ENCODE measurements around the gene COMMD2.
A peak's percentile ranks its signal among the peaks of the same experiment; 100 is the strongest.

COMMD2 gene

DNA sequence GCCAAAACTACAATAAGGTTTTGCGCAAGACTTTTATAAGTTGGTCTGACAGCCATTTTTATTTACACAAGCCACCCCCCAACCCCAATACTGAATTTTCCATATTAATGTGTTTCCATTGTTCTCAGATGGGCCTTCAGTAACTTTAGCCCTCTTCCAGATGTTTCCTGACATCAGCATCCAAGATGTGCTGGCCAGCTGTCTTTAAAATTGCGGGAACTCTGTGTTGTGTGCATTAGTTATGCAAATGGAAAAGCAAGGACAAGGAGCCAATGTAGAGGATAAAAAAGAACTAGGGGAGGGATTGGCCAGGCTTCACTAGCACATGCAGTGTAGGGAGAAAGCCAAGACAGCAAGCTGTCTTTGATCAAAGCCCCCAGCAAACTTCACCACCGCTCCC, 45.4 kb downstream of the COMMD2 start:
- Histone ChIP-seq H3K36me3 (replicated peaks) (no peaks in the 10 kb centered on the region), H3K27me3 (ENCODE audit: low read depth) (no peaks in the 10 kb centered on the region), H3K4me3 (no peak overlapping the region), H3K9me3 (no peaks in the 10 kb centered on the region), H3K4me1 (peaks cover 11% of the 10 kb centered on the region)
- in situ Hi-C loops (cut with MboI; ENCODE audit: low sequenced_read_pairs): no loop called here
- peak; percentile 29 to 33 for DNase-seq (ENCODE audit: low spot score in 2 of 2)

DNA sequence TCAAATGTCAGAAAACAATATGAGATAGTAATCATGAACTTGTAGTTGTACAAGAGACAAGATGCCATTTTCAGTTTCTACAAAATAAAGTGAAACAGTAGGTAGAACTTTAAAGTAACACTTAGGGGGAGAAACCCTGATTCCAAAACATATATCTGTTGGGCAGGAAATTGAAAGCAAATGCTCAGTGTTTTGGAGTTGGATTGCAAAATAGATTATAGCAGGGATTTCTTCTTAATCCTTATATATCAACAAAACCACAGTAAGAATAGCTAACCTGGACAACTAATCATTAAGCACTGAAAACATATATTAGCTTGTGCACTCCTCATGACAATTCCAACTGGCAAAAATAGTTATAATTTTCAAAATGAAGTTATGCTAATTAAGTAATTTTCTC, 46.9 kb downstream of the COMMD2 start:
- Histone ChIP-seq H3K27me3 (ENCODE audit: low read depth) (no peaks in the 10 kb centered on the region), H3K4me3 (no peak overlapping the region), H3K9me3 (no peaks in the 10 kb centered on the region), H3K4me1 (peaks cover 11% of the 10 kb centered on the region), H3K36me3 (replicated peaks) (no peaks in the 10 kb centered on the region)
- DNase-seq (ENCODE audit: low spot score in 2 of 2): no peak
- in situ Hi-C loops (cut with MboI; ENCODE audit: low sequenced_read_pairs): no loop called here

DNA sequence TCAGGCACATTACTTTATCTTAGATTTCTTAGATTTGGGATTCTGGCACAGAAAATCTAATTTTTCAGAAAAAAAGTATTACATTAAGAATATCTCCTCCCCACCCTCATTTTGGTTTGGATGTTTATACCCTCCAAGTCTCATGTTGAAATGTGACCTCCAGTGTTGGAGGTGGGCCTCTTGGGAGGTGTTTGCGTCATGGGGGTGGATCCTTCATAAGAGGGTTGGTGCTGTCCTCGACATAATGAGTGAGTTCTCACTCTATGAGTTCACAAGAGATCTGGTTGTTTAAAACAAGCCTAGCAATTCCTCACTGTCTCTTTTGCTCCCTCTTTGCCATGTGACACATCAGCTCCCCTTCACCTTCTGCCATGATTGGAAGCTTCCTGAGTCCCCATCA, 48.8 kb downstream of the COMMD2 start:
- Histone ChIP-seq H3K9me3 (peaks cover 6% of the 10 kb centered on the region), H3K36me3 (replicated peaks) (no peaks in the 10 kb centered on the region), H3K4me1 (peaks cover 11% of the 10 kb centered on the region), H3K27me3 (ENCODE audit: low read depth) (no peaks in the 10 kb centered on the region), H3K4me3 (no peak overlapping the region)
- in situ Hi-C loops (cut with MboI; ENCODE audit: low sequenced_read_pairs): no loop called here
- DNase-seq (ENCODE audit: low spot score in 2 of 2): no peak

DNA sequence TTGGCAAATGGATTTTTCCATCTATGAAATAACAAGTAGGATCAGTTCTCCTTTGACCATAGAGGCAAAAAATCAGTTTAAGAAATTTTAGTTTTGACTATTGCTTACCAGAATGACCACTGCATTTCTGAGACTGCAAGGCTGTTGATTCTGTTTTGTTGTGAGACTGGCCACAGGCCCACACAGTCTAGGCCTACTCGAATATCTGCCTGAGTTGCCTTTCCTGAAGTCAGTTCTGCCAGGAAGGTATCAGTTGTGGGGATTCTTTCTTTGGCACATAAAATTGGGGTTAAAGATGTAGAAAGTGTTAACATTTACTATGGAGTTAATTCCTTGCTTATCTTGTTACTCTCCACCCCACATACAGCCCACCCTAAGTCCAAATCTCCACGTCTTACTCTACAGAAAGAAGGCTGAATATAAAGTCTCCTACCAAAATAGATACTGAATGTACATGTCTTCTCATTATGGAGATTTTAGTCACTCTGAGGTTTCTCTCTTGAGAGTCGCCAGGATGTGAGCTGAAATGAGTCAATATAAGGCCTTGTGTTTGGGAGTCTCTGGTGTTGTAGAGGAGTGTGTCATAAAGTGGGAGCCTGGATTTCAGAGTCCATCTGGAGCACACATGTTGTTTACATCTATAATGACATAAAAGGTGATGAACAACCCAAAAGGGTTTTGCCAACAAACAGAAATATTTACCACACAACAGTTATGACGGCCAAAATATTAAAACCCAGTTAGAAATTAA, 49.4 kb downstream of the COMMD2 start:
- Histone ChIP-seq H3K4me3 (no peak overlapping the region), H3K4me1 (peaks cover 11% of the 10 kb centered on the region), H3K27me3 (ENCODE audit: low read depth) (no peaks in the 10 kb centered on the region), H3K36me3 (replicated peaks) (no peaks in the 10 kb centered on the region), H3K9me3 (peaks cover 10% of the 10 kb centered on the region)
- in situ Hi-C loops (cut with MboI; ENCODE audit: low sequenced_read_pairs): no loop called here
- DNase-seq (ENCODE audit: low spot score in 2 of 2): no peak

DNA sequence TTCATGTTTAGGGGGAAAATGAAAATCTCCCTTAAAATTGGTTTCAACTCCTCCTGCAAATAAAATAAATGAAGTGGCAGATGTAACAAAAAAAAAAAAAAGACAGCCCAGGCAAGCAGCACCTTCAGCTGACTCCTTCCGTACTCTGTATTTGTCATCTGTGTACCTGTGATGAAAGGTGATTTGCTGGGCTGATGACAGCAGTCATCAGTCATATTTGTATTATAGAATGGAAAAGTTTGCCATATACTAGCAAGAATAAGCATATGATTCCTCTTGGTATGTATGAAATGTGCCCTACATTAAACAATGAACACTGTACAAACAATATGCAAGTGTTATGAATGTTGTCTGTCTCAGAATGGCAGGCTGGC, 50.3 kb downstream of the COMMD2 start:
- Histone ChIP-seq H3K27me3 (ENCODE audit: low read depth) (no peaks in the 10 kb centered on the region), H3K4me1 (peaks cover 6% of the 10 kb centered on the region), H3K4me3 (no peak overlapping the region), H3K36me3 (replicated peaks) (no peaks in the 10 kb centered on the region), H3K9me3 (peaks cover 10% of the 10 kb centered on the region)
- in situ Hi-C loops (cut with MboI; ENCODE audit: low sequenced_read_pairs): no loop called here
- DNase-seq (ENCODE audit: low spot score in 2 of 2): no peak

DNA sequence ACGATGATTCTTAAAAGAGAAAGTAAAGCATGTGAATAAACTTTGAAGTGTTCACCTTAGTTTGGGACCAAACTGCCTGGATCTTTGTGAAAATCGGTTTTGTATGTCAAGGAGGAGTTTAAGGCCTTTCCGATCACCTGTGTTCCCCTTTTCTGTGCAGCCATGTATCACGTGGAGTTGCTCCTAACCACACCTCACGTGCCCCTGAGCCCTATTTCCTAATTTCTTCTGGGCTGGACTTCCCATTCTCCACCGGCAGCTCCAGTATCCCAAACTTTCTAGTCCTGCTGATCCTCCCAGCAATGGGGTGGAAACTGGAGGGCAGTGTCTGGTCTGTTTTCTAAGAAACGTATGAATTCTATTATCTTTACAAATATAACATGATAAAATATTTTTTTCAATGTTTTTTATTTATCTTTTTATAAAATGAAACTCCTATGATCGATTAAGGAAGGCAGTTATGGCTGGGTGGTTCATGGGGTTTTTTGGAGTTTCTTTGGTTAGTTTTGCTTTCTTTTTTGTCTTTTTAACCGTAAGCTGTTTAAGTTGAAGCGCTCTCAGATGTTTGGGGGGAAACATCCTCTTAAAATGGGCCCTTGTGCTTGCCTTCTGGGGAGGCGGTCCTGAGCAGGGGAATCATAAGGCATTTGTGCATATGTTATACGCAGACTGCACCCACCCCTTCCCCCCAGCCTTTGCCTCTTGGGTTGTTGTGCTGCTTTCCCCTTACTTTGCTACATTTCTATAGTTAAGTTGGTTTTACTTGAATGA, 50.9 kb downstream of the COMMD2 start:
- H3K4me3 ChIP-seq: no peak overlapping the region
- H3K9me3 ChIP-seq: peaks cover 10% of the 10 kb centered on the region
- no peaks in the 10 kb centered on the region for H3K27me3 ChIP-seq (ENCODE audit: low read depth)
- H3K4me1 ChIP-seq: 0 out of 2 replicates have a peak, but pooled peaks cover 2% of the 10 kb centered on the region
- DNase-seq (ENCODE audit: low spot score in 2 of 2): no peak
- H3K36me3 ChIP-seq (replicated peaks): no peaks in the 10 kb centered on the region
- in situ Hi-C loops (cut with MboI; ENCODE audit: low sequenced_read_pairs): no loop called here

Measured in HAP-1 (cell line).